Smooth muscle cell (in vitro differentiated cells): ENCODE results near the gene HS1BP3. TPM values are rescaled to one million over a fixed set of nuclear protein-coding genes. Genes with fewer than 3 reads are reported as not detected.

Source experiments
- DNase-seq: peaks from one replicate; lab custom pipeline; 2025; ENCODE audit not compliant: unreplicated experiment; lab: John Stamatoyannopoulos, UW
- H2AFZ ChIP-seq: fragments of 200-600 bp; sonication (generic); 2 replicates; pipeline ENCODE4 v1.6.0; 2016; ENCODE audit warnings: antibody characterized with exemption, low read depth, mild to moderate bottlenecking
- H3F3A ChIP-seq: fragments of 200-600 bp; sonication (generic); 2 replicates; pipeline ENCODE4 v1.6.0; 2017; ENCODE audit warnings: antibody characterized with exemption, low read depth
- H3K27ac ChIP-seq: fragments of 200-600 bp; sonication (generic); 2 replicates; pipeline ENCODE4 v1.5.1; 2016; ENCODE audit warnings: low read depth, mild to moderate bottlenecking
- H3K27me3 ChIP-seq: fragments of 200-600 bp; sonication (generic); 2 replicates; pipeline ENCODE4 v1.6.1; 2016; ENCODE audit warnings: low read depth, mild to moderate bottlenecking
- H3K36me3 ChIP-seq: fragments of 200-600 bp; sonication (generic); 2 replicates; pipeline ENCODE4 v1.5.1; 2016; ENCODE audit warnings: low read depth
- H3K4me1 ChIP-seq: fragments of 200-600 bp; sonication (generic); 2 replicates; pipeline ENCODE4 v1.5.1; 2016; ENCODE audit warnings: low read depth
- H3K4me2 ChIP-seq: fragments of 200-600 bp; sonication (generic); 2 replicates; pipeline ENCODE4 v1.6.0; 2016; ENCODE audit warnings: mild to moderate bottlenecking
- H3K4me3 ChIP-seq: fragments of 200-600 bp; sonication (generic); 2 replicates; pipeline ENCODE4 v1.5.1; 2016; ENCODE audit warnings: mild to moderate bottlenecking
- H3K79me2 ChIP-seq: fragments of 200-600 bp; sonication (generic); 2 replicates; pipeline ENCODE4 v1.6.0; 2016; ENCODE audit warnings: low read depth, mild to moderate bottlenecking
- H3K9ac ChIP-seq: fragments of 200-600 bp; sonication (generic); 2 replicates; pipeline ENCODE4 v1.6.0; 2016; ENCODE audit warnings: low read depth
- H3K9me3 ChIP-seq: fragments of 200-600 bp; sonication (generic); replicated peaks from 2 replicates; pipeline ENCODE4 v1.5.1; 2016; ENCODE audit warnings: low read depth
- H4K20me1 ChIP-seq: fragments of 200-600 bp; sonication (generic); 2 replicates; pipeline ENCODE4 v1.6.0; 2016; ENCODE audit warnings: low read depth
- WGBS: methylation state at CpG from one replicate; pipeline ENCODE4 v1.1.7; 2016; ENCODE audit warnings: low lambda C conversion rate; 5-methylcytosine and 5-hydroxymethylcytosine counted together
- polyA plus RNA-seq: library from polyadenylated mRNA; unstranded; fragments of >200 nt; fragmentation: Nextera tagmentation; extraction: Ambion mirVana; gene quantifications from 2 replicates; pipeline ENCODE4 v1.2.1, GENCODE V29; 2016
- total RNA-seq: library from RNA; depleted of rRNA; stranded (reverse); fragments of >200 nt; gene quantifications from 2 replicates; pipeline ENCODE4 v1.2.3, GENCODE V29; 2014
- TF ChIP-seq, protein P1 (sequence below): fragments of 200-600 bp; sonication (generic); IDR thresholded peaks from 2 replicates; pipeline ENCODE4 v1.5.1; 2017; ENCODE audit warnings: borderline replicate concordance, mild to moderate bottlenecking, antibody characterized with exemption; ENCODE audit not compliant: insufficient read depth, poor library complexity, severe bottlenecking

The HS1BP3 gene
- total and polyA plus RNA-seq, 2 experiments from 2014 or later: 9.3 to 20.4 TPM

DNA sequence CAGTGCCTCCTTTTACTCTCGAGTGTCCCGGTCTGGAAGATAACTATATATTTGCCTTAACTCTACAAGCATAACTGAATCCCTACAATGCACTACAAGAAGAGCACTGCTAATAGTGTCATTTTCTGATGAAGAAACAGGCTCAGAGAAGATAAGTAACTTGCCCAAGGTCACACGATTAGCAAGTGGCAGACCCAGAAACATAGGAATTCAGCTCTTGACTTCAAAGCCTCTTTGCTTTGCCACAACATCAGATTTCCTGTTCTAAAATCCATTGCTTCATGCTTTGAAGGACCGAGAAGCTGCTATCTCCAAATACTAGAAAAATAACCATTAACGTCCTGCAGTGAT, 65.6 kb downstream of the HS1BP3 start:
- Histone ChIP-seq H3K4me2 (peak overlapping the region; percentile 16), H3K4me1 (peaks cover 18% of the 10 kb centered on the region), H3K4me3 (no peak overlapping the region), H3K27me3 (no peaks in the 10 kb centered on the region), H4K20me1 (no peaks in the 10 kb centered on the region), H3K27ac (peak overlapping the region; percentile 74), H3K9ac (no peak overlapping the region), H3K9me3 (no peaks in the 10 kb centered on the region), H3K79me2 (no peaks in the 10 kb centered on the region), H2AFZ (no peak overlapping the region), H3F3A (peaks cover 6% of the 10 kb centered on the region), H3K36me3 (no peaks in the 10 kb centered on the region)
- no peak for DNase-seq
- 16% methylated on average over 5 of the region's 5 CpGs for WGBS
- TF ChIP-seq, protein P1, sequence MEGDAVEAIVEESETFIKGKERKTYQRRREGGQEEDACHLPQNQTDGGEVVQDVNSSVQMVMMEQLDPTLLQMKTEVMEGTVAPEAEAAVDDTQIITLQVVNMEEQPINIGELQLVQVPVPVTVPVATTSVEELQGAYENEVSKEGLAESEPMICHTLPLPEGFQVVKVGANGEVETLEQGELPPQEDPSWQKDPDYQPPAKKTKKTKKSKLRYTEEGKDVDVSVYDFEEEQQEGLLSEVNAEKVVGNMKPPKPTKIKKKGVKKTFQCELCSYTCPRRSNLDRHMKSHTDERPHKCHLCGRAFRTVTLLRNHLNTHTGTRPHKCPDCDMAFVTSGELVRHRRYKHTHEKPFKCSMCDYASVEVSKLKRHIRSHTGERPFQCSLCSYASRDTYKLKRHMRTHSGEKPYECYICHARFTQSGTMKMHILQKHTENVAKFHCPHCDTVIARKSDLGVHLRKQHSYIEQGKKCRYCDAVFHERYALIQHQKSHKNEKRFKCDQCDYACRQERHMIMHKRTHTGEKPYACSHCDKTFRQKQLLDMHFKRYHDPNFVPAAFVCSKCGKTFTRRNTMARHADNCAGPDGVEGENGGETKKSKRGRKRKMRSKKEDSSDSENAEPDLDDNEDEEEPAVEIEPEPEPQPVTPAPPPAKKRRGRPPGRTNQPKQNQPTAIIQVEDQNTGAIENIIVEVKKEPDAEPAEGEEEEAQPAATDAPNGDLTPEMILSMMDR: no peak

DNA sequence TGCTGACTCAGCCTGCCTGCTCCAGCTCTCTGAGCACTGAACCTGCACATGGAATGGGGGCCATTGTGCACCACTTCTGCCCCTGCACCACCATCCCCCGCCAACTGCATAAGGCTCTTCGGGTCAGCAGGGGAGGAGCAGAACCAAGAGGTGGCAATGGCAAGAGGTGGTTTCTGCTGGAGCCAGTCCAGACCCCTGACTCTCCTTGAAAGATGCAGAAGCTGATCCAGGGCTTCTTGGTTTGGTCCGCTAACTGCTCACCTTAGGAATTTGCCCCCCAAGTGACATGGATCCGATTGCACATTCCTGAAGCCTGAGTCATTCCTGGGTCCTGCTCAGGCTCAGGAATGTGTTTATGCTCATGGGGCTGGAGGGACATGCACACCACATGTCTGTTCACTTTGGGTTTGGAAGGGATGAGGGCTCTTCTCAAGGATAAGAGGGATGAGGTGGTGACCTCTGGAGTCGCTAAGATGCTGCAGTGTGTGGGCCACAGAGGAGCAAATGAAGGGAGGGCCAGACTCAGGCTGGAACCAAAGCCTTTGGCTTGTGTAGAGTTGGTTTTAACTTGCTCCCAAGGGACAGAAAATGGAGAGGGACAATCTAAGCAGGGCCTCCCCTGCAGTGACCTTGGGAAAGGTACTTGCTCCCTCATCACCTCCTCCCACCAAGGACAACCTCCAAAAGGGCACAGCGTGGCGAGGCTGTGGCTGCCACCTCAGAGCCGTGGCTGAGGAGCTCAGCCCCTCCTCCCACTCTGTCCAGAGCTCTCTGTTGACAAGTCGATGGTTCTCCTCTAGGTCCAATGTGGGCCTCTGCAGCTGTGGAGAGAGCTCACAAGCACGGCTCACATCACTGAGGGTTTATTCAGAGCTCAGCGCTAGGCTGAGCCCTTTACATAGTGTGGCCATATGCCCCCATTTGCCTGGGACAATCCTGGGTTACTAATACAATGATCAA, 66.2 kb downstream of the HS1BP3 start:
- Histone ChIP-seq H2AFZ (no peak overlapping the region), H3K9ac (no peak overlapping the region), H3K9me3 (no peaks in the 10 kb centered on the region), H3F3A (peaks cover 6% of the 10 kb centered on the region), H3K27me3 (no peaks in the 10 kb centered on the region), H3K4me3 (no peak overlapping the region), H3K36me3 (no peaks in the 10 kb centered on the region), H3K4me2 (peak overlapping the region; percentile 16), H4K20me1 (no peaks in the 10 kb centered on the region), H3K4me1 (peaks cover 14% of the 10 kb centered on the region), H3K27ac (peak overlapping the region; percentile 74), H3K79me2 (no peaks in the 10 kb centered on the region)
- DNase-seq: no peak
- WGBS: 31% methylated on average over 11 of the region's 11 CpGs
- TF ChIP-seq, protein P1: no peak

DNA sequence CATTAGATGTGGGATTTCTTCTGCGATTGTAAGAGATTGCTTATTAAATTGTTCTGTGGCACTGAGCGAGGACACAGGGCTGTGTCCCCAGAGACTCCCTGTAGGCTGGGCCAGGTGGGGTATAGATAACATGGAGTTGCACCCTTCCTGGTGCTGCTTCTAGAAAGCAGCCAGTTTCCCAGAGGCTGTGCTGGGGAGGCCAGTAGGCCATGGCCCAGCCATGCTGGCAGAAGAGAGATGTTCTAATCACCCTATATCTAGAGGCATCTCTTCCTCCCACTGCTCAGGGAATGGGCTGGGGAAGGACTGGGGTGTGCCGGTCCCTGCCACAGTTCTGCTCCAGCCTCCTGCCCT, 66.9 kb downstream of the HS1BP3 start:
- TF ChIP-seq, protein P1: no peak
- H3K9ac ChIP-seq: no peak overlapping the region

More for the DNA sequence above, 66.9 kb downstream of the HS1BP3 start:
- WGBS: 98% methylated on average over 2 of the region's 3 CpGs
- DNase-seq: no peak
- Histone ChIP-seq H3K79me2 (no peaks in the 10 kb centered on the region), H4K20me1 (no peaks in the 10 kb centered on the region), H3K4me2 (no peak overlapping the region), H3K4me1 (peaks cover 18% of the 10 kb centered on the region), H3K9me3 (no peaks in the 10 kb centered on the region), H3F3A (peaks cover 6% of the 10 kb centered on the region), H3K4me3 (no peak overlapping the region), H3K36me3 (no peaks in the 10 kb centered on the region), H3K27ac (peak overlapping the region; percentile 74), H2AFZ (no peak overlapping the region), H3K27me3 (no peaks in the 10 kb centered on the region)
